H9 (cell line): Measurements from ENCODE around the gene ZBTB16. TPM values are rescaled to one million over a fixed set of nuclear protein-coding genes. Genes with fewer than 3 reads are reported as not detected.

Experiments used
- DNase-seq: peaks from one replicate; pipeline ENCODE4 v3.0.0-alpha.2; 2017
- H2AFZ ChIP-seq: one replicate; pipeline ENCODE4 v1.6.1; 2013; ENCODE audit warnings: mild to moderate bottlenecking, low read length, control low read depth, moderate library complexity
- H2AK5ac ChIP-seq: 2 replicates; pipeline ENCODE4 v1.6.1; 2013; ENCODE audit warnings: low read length, control low read depth, mixed read lengths; ENCODE audit not compliant: insufficient read length
- H2BK120ac ChIP-seq: one replicate; pipeline ENCODE4 v1.6.1; 2013; ENCODE audit warnings: low read depth, mild to moderate bottlenecking, low read length, control low read depth, inconsistent platforms; ENCODE audit not compliant: poor library complexity, severe bottlenecking
- H2BK12ac ChIP-seq: 2 replicates; pipeline ENCODE4 v1.6.1; 2013; ENCODE audit warnings: low read length, control low read depth, mixed read lengths, low read depth; ENCODE audit not compliant: insufficient read length
- H2BK15ac ChIP-seq: 2 replicates; pipeline ENCODE4 v1.6.1; 2013; ENCODE audit warnings: low read depth, low read length, control low read depth
- H2BK20ac ChIP-seq: one replicate; pipeline ENCODE4 v1.6.1; 2013; ENCODE audit warnings: low read depth, mild to moderate bottlenecking, low read length, control low read depth, inconsistent platforms; ENCODE audit not compliant: poor library complexity, severe bottlenecking
- H2BK5ac ChIP-seq: 2 replicates; pipeline ENCODE4 v1.6.1; 2013; ENCODE audit warnings: low read length, control low read depth, mixed read lengths; ENCODE audit not compliant: insufficient read length
- H3K14ac ChIP-seq: 2 replicates; pipeline ENCODE4 v1.6.1; 2013; ENCODE audit warnings: low read length, control low read depth; ENCODE audit not compliant: insufficient read depth
- H3K18ac ChIP-seq: 2 replicates; pipeline ENCODE4 v1.6.1; 2013; ENCODE audit warnings: low read depth, mild to moderate bottlenecking, mixed read lengths, low read length, control low read depth; ENCODE audit not compliant: insufficient read length
- H3K23ac ChIP-seq: 2 replicates; pipeline ENCODE4 v1.6.1; 2013; ENCODE audit warnings: low read length, control low read depth, mixed read lengths, low read depth; ENCODE audit not compliant: insufficient read length
- H3K23me2 ChIP-seq: 2 replicates; pipeline ENCODE4 v1.6.1; 2013; ENCODE audit warnings: low read depth, mild to moderate bottlenecking, mixed read lengths, low read length, control low read depth; ENCODE audit not compliant: insufficient read length, poor library complexity, severe bottlenecking
- H3K27ac ChIP-seq: 2 replicates; pipeline ENCODE4 v1.5.1; 2013; ENCODE audit warnings: low read length, control low read depth, mixed read lengths, low read depth; ENCODE audit not compliant: insufficient read length
- H3K27me3 ChIP-seq: 2 replicates; pipeline ENCODE4 v1.6.1; 2013; ENCODE audit warnings: low read length, control low read depth, inconsistent platforms; ENCODE audit not compliant: insufficient read depth
- H3K4ac ChIP-seq: 2 replicates; pipeline ENCODE4 v1.6.1; 2013; ENCODE audit warnings: low read depth, mild to moderate bottlenecking, control low read depth, inconsistent platforms, low read length, moderate library complexity
- H3K4me1 ChIP-seq: 2 replicates; pipeline ENCODE4 v1.6.1; 2013; ENCODE audit warnings: low read length, control low read depth, inconsistent platforms; ENCODE audit not compliant: insufficient read depth
- H3K4me2 ChIP-seq: 2 replicates; pipeline ENCODE4 v1.6.1; 2013; ENCODE audit warnings: low read length, control low read depth, mixed read lengths; ENCODE audit not compliant: insufficient read length, insufficient read depth
- H3K56ac ChIP-seq: 2 replicates; pipeline ENCODE4 v1.6.1; 2013; ENCODE audit warnings: low read depth, mild to moderate bottlenecking, mixed read lengths, low read length, control low read depth; ENCODE audit not compliant: insufficient read length
- H3K79me1 ChIP-seq: 2 replicates; pipeline ENCODE4 v1.6.1; 2013; ENCODE audit warnings: low read depth, mild to moderate bottlenecking, moderate library complexity, low read length, control low read depth, inconsistent platforms; ENCODE audit not compliant: insufficient read depth, poor library complexity, severe bottlenecking
- H3K79me2 ChIP-seq: 2 replicates; pipeline ENCODE4 v1.6.1; 2013; ENCODE audit warnings: low read length, control low read depth, inconsistent platforms; ENCODE audit not compliant: insufficient read depth
- H3K9ac ChIP-seq: 2 replicates; pipeline ENCODE4 v1.6.1; 2013; ENCODE audit warnings: low read length, control low read depth, mixed read lengths; ENCODE audit not compliant: insufficient read length; ENCODE audit errors: extremely low read depth
- H3K9me3 ChIP-seq: one replicate; pipeline ENCODE4 v1.6.1; 2013; ENCODE audit warnings: low read depth, low read length, inconsistent platforms; ENCODE audit not compliant: control insufficient read depth
- H3T11ph ChIP-seq: one replicate; pipeline ENCODE4 v1.6.1; 2013; ENCODE audit warnings: mild to moderate bottlenecking, low read length, control low read depth, inconsistent platforms
- H4K20me1 ChIP-seq: one replicate; pipeline ENCODE4 v1.6.1; 2013; ENCODE audit not compliant: control insufficient read depth, insufficient read length, insufficient read depth
- H4K5ac ChIP-seq: 2 replicates; pipeline ENCODE4 v1.6.1; 2013; ENCODE audit warnings: low read depth, mild to moderate bottlenecking, mixed read lengths, low read length, control low read depth; ENCODE audit not compliant: insufficient read length
- H4K8ac ChIP-seq: replicated peaks from 2 replicates; pipeline ENCODE4 v1.6.1; 2013; ENCODE audit warnings: low read length, control low read depth, mixed read lengths, low read depth; ENCODE audit not compliant: insufficient read length
- H4K91ac ChIP-seq: 2 replicates; pipeline ENCODE4 v1.6.1; 2013; ENCODE audit warnings: low read depth, mild to moderate bottlenecking, moderate library complexity, mixed read lengths, low read length, control low read depth; ENCODE audit not compliant: insufficient read length
- H3K27ac Mint-ChIP-seq, 3 experiments: 2 replicates in 2 of 3; 3 replicates in 1 of 3; pipeline ENCODE4 v1.8.0; 2020 to 2021; ENCODE audit warnings: mixed read lengths in 3 of 3, mild to moderate bottlenecking in 1 of 3, moderate library complexity in 1 of 3
- H3K27me3 Mint-ChIP-seq: 2 replicates; pipeline ENCODE4 v1.8.0; 2021; ENCODE audit warnings: low read depth, mild to moderate bottlenecking, moderate library complexity, mixed read lengths
- H3K36me3 Mint-ChIP-seq, 3 experiments: 2 replicates in 2 of 3; 3 replicates in 1 of 3; pipeline ENCODE4 v1.8.0; 2020 to 2021; ENCODE audit warnings: low read depth in 3 of 3, mixed read lengths in 3 of 3; ENCODE audit not compliant: insufficient read depth in 1 of 3
- H3K4me1 Mint-ChIP-seq, 2 experiments: 2 replicates each; pipeline ENCODE4 v1.8.0; 2020; ENCODE audit warnings: mixed read lengths in 2 of 2
- H3K4me3 Mint-ChIP-seq, 2 experiments: 2 replicates in 1 of 2; 3 replicates in 1 of 2; pipeline ENCODE4 v1.8.0; 2020 to 2021; ENCODE audit warnings: mild to moderate bottlenecking in 2 of 2, mixed read lengths in 2 of 2, moderate library complexity in 1 of 2
- H3K9me3 Mint-ChIP-seq, 2 experiments: 2 replicates in 1 of 2; 3 replicates in 1 of 2; pipeline ENCODE4 v1.8.0; 2020; ENCODE audit warnings: mild to moderate bottlenecking in 2 of 2, mixed read lengths in 2 of 2, moderate library complexity in 1 of 2
- CTCF ChIP-seq: fragments of 200-600 bp; sonication (generic); conservative IDR thresholded peaks from 3 replicates; pipeline ENCODE4 v1.8.0; 2021; ENCODE audit warnings: antibody characterized with exemption, mild to moderate bottlenecking
- WGBS: extraction: QIAGEN DNeasy Blood & Tissue Kit; methylation state at CpG from one replicate; pipeline ENCODE4 v1.1.7; 2013; ENCODE audit warnings: missing lambda C conversion rate, low lambda C conversion rate, mixed read lengths; ENCODE audit not compliant: insufficient read length; ENCODE audit errors: extremely low coverage; 5-methylcytosine and 5-hydroxymethylcytosine counted together
- total RNA-seq: library from RNA; stranded (reverse); gene quantifications from 2 replicates; pipeline ENCODE4 v1.2.1, GENCODE V29; 2021

ZBTB16 gene
- total RNA-seq, 1 experiment from 2014 or later, result not detected

- no CpG with 5 or more reads among the region's 3 CpGs for WGBS
- H3K9ac ChIP-seq, result no peak overlapping the region
- H3T11ph ChIP-seq, result no peak overlapping the region
- no peak overlapping the region for H3K23ac ChIP-seq
- Mint-ChIP-seq H3K27ac (no peak overlapping the region), H3K36me3 (no peaks in the 10 kb centered on the region), H3K4me3 (no peak overlapping the region), H3K9me3 (peaks cover 0 to 3% of the 10 kb centered on the region in 2 experiments; a peak in 1 of 5 replicates), H3K4me1 (no peaks in the 10 kb centered on the region), H3K27me3 (peaks cover 48% of the 10 kb centered on the region)
- H2BK12ac ChIP-seq, result no peak overlapping the region
- no peak overlapping the region for H3K4ac ChIP-seq
- H4K91ac ChIP-seq, result no peak overlapping the region
- H3K9me3 ChIP-seq, result no peaks in the 10 kb centered on the region
- no peaks in the 10 kb centered on the region for H3K27me3 ChIP-seq
- H3K27ac ChIP-seq, result no peak overlapping the region
- H2BK15ac ChIP-seq, result no peak overlapping the region
- H3K18ac ChIP-seq, result no peak overlapping the region
- no peak overlapping the region for H2AFZ ChIP-seq
- H4K20me1 ChIP-seq, result no peaks in the 10 kb centered on the region
- no peak overlapping the region for H2BK20ac ChIP-seq
- no peak overlapping the region for H3K4me2 ChIP-seq
- DNase-seq, result no peak
- no peak for TF ChIP-seq CTCF
- H3K23me2 ChIP-seq, result no peaks in the 10 kb centered on the region
- H3K79me1 ChIP-seq, result no peaks in the 10 kb centered on the region
- no peak overlapping the region for H3K14ac ChIP-seq
- H4K5ac ChIP-seq, result no peak overlapping the region
- no peak overlapping the region for H2BK5ac ChIP-seq
- no peak overlapping the region for H2BK120ac ChIP-seq
- no peak overlapping the region for H3K56ac ChIP-seq
- no peaks in the 10 kb centered on the region for H3K79me2 ChIP-seq
- H2AK5ac ChIP-seq, result no peak overlapping the region
- no peak overlapping the region for H4K8ac ChIP-seq
- H3K4me1 ChIP-seq, result no peaks in the 10 kb centered on the region
Observed at GRCh38 chr11:114275280-114275679, 215.8 kb downstream of the ZBTB16 start.
